IPS-18c (cell line): Measurements from ENCODE around the gene PLD6.
A peak's percentile ranks its signal among the peaks of the same experiment; 100 is the strongest.
"Not testable (repeated sequence)": the region's sequence is repeated elsewhere in the genome, so short reads cannot be mapped to it uniquely, and the experiment has no call there.

Experiments
- H3K4me3 ChIP-seq: 2 replicates; pipeline ENCODE4 v1.7.0; 2013; ENCODE audit warnings: low read depth, mild to moderate bottlenecking, low read length, moderate library complexity; ENCODE audit not compliant: insufficient read depth
- H3K9me3 ChIP-seq: one replicate; pipeline ENCODE4 v1.6.1; 2013; ENCODE audit warnings: mild to moderate bottlenecking, low read length, moderate library complexity; ENCODE audit not compliant: control insufficient read depth, insufficient read depth

The PLD6 gene

GRCh38 chr17:17206124-17206912 is at the start of gene PLD6:
Gene PLD6 (minus strand): TSS chr17:17206333. CDS start chr17:17206286, 47 bp downstream.
- Histone ChIP-seq H3K9me3 (no peaks in the 10 kb centered on the region), H3K4me3 (no peak within 1 kb of the TSS)

- not testable (repeated sequence) for H3K4me3 ChIP-seq, H3K9me3 ChIP-seq
These were observed 49.6 kb upstream of the PLD6 start for GRCh38 chr17:17255689-17256088.

GRCh38 chr17:17254036-17254435 is 47.9 kb upstream of the PLD6 start:
- Histone ChIP-seq H3K9me3 (no peaks in the 10 kb centered on the region), H3K4me3 (no peak overlapping the region)

- H3K4me3 ChIP-seq, result no peak overlapping the region
These were observed 47.3 kb upstream of the PLD6 start for GRCh38 chr17:17253406-17253805.

GRCh38 chr17:17252149-17252661 is 46.1 kb upstream of the PLD6 start:
- no peaks in the 10 kb centered on the region for H3K9me3 ChIP-seq
- H3K4me3 ChIP-seq, result no peak overlapping the region

More at GRCh38 chr17:17253406-17253805, 47.3 kb upstream of the PLD6 start:
- H3K9me3 ChIP-seq, result no peaks in the 10 kb centered on the region

GRCh38 chr17:17246879-17247278 is 40.7 kb upstream of the PLD6 start:
- Histone ChIP-seq H3K4me3 (no peak overlapping the region), H3K9me3 (no peaks in the 10 kb centered on the region)

- Histone ChIP-seq H3K9me3 (no peaks in the 10 kb centered on the region), H3K4me3 (no peak overlapping the region)
These were observed 37.0 kb upstream of the PLD6 start for GRCh38 chr17:17243163-17243562.

GRCh38 chr17:17242246-17242645 is 36.1 kb upstream of the PLD6 start:
- H3K4me3 ChIP-seq, result no peak overlapping the region

GRCh38 chr17:17241656-17242055 is 35.5 kb upstream of the PLD6 start:
- H3K9me3 ChIP-seq, result no peaks in the 10 kb centered on the region

More at GRCh38 chr17:17242246-17242645, 36.1 kb upstream of the PLD6 start:
- no peaks in the 10 kb centered on the region for H3K9me3 ChIP-seq

GRCh38 chr17:17239832-17240231 is 33.7 kb upstream of the PLD6 start:
- no peak overlapping the region for H3K4me3 ChIP-seq
- H3K9me3 ChIP-seq, result no peaks in the 10 kb centered on the region

More at GRCh38 chr17:17241656-17242055, 35.5 kb upstream of the PLD6 start:
- H3K4me3 ChIP-seq, result no peak overlapping the region

- Histone ChIP-seq H3K4me3 (peak within 1 kb of the TSS; percentile 97), H3K9me3 (no peaks in the 10 kb centered on the region)
These were observed 31.1 kb upstream of the PLD6 start, which contains the start of gene FLCN for GRCh38 chr17:17237026-17237799. Gene FLCN (minus strand): TSS chr17:17237168. CDS start chr17:17228137, 9,031 bp downstream.

- Histone ChIP-seq H3K9me3 (no peaks in the 10 kb centered on the region), H3K4me3 (peak overlapping the region; percentile 97)
These were observed 30.3 kb upstream of the PLD6 start for GRCh38 chr17:17236295-17237025.

GRCh38 chr17:17235212-17236174 is 29.4 kb upstream of the PLD6 start:
- H3K9me3 ChIP-seq, result no peaks in the 10 kb centered on the region
- peak overlapping the region; percentile 97; the same call in 1 of the 2 replicates for H3K4me3 ChIP-seq

GRCh38 chr17:17232303-17232621 is 26.1 kb upstream of the PLD6 start:
- H3K9me3 ChIP-seq, result no peaks in the 10 kb centered on the region
- no peak overlapping the region for H3K4me3 ChIP-seq

- no peak overlapping the region for H3K4me3 ChIP-seq
These were observed 25.6 kb upstream of the PLD6 start for GRCh38 chr17:17231621-17232302.

More at GRCh38 chr17:17231621-17232302, 25.6 kb upstream of the PLD6 start:
- no peaks in the 10 kb centered on the region for H3K9me3 ChIP-seq
